ENCODE measurements around the gene FADS3.
"Not testable (repeated sequence)": the region's sequence is repeated elsewhere in the genome, so short reads cannot be mapped to it uniquely, and the experiment has no call there.

Gene FADS3

DNA sequence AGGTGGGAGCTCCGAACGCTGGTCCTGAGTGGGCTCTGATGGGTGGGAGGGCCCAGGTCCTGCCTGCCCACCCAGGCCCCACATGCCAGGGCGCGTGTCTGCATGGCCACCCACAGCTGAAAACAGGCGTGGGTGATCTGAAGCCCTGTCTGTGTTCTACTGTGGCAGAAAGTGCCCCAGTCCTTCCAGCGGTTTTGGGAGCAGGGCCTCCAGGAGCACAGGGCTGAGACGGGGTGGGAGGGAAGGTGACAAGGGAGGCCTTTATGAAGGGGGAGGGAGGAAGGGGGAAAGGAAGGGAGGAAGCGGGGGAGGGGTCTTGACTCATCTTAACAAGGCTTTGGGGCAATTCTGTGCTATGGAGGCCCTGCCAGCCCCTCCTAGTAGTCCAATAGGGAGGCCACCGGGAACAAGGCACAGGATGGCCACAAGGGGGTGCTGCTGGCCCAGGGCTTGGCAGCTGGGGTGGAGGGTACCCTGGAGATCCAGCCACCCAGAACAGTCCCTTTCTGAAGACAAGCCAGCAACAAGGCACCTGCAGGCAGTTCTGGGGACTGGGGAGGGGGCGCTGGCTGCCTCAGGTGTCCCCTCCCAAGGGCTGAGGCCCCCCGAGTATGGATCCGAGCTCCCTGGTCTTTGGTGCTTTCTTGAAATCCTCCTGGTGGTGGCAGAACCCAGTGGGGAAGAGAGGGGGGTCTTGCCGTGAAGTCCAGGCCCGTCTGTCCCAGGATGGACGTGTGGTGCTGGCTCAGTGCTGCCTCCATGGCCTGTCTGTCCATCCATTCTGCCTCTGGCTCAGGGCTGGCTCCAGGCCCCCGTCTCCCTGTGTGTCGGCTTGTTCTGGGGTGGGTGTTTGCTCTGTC is 6.3 kb upstream of the FADS3 start:
- DNase-seq, result peak; percentile 83

DNA sequence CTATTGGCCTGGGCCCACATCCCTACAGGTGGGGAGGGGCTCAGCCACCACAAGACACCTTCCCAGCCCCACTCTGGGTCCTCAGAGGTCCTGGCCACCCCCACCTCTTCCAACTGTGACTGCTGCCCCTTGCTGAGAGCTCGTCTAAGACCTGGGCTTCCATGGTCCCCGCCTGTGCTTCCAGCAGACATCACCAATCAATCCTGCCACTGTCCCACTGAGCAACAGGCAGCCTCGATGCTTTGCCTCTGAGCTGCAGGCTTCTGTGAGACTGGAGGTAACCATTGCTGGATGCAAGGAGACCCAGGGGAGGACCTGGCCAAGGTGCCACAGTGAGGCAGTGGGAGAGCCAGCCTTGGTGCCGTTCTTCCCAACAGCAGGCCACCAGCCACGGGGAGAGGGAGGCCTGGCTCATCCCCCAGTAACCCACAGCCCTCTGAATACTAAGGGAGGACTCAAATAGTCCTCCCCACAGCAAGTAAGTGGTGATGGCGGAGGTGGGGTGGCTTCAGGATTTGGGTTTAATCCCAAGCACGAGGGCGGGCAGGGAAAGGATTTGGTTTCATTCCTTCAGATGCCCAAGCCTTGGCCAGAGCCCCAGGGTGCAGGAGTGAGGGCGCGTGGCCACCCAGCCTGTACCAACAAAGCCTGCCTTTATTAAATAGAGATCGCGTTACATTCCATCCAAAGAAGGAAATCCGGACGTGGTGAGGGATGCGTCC is 5.5 kb upstream of the FADS3 start:
- DNase-seq, result no peak

DNA sequence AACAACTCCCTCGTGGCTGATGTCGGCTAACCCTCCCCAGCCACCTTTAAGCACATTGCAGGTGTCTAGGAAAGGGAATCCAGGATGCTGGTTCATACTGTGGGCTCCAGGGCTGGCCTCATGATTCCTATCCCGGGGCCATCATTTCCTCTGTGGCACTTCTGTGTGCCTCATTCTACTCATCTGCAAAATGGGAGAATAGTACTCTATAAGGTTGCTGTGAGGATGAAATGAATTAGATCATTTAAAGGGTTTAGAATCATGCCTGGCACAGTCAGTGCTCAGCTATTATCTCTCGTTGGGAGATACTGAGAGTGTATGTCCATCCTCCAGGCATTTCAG is 4.3 kb upstream of the FADS3 start:
- no peak for DNase-seq

DNA sequence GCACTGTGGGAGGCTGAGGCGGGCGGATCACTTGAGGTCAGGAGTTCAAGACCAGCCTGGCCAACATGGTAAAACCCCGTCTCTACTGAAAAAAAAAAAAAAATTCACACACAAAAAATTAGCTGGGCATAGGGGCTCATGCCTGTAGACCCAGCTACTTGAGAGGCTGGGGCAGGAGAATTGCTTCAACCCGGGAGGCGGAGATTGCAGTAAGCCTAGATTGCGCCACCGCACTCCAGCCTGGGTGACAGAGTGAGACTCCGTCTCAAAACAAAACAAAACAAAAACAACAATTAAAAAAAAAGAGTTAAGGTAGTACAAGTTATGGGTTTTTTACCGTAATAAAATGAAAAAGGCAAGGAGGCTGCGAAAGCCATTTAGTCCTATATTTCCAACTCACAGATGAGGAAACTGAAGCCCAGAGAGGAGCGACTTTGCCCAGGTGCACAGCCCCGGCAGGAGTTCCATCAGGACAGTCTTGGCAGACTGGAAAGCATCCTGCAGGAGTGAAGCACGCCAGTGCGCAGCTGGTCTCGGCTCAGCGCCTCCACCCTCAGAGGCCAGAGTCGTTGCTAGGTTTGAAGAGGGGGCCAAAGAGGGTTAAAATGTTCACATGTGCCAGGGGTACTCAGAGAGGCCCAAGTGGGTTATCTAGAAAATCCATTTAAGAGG is 3.8 kb upstream of the FADS3 start:
- DNase-seq, result peak; percentile 26

DNA sequence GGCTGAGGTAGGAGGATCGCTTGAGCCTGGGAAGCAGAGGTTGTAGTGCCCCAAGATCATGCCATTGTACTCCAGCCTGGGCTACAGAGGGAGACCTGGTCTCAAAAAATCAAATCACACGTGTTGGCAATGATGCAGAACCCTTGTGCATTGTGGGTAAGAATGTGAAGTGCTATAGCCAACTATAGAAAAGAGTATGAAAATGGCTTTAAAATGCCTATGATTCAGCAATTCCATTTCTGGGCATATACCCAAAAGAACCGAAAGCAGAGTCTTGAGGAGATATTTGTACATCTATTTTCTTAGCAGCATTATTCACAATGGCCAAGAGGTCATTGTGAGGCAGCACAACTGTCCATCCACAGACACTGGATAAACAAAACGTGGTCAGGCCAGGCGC is 2.6 kb upstream of the FADS3 start:
- peak; percentile 26 for DNase-seq

DNA sequence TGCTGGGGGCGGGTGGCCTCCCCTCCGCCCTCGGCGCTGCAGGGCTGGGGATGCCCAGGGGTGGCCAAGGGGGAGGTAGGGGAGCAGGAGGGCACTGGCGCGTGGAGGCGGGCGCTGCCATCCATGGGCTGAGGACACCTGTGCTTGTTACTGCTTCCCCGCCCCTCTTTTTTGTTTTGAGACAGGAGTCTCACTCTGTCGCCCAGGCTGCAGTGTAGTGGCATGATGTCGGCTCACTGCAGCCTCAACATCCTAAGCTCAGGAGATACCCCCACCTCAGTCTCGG is 683 bp upstream of the FADS3 start:
- DNase-seq, result no peak

DNA sequence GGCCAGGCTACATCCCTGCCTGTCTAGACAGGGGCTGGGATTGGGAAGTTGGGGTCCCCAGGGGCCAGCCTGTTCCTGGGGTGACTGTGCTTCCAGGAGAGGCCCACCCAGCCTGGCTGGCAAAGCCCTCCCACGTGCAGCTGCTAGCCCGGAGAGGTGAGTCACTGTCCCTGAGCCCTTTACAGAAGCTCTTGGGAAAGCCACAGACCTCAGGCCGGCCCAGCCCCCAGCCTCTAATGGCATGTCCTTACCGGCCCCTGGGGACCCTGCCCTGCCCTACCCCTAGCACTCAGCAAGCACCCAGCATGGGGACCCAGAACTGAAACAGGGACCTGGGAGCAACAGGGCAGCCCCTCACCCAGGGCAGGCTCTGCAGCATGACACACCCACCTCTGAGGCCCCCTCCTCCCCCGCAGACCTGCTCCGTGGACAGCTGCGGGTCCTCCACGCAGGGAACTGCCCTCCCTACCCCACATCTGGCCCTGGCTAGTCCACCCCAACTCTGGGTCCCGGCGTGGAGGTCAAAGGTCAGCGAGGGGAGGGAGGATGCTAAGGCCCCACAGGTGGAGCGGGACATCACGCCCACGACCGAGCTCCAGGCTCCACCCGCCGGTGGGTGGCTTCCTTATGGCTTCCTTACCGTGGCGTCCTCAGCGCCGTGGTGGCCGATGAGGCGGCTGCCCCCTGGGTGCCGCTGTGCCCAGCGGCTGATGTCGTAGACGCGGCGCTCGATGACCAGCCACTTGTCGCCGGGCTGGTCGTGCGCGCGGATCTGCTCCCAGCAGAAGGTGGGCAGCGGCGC is 615 bp downstream of the FADS3 start:
- peak; percentile 67 for DNase-seq

DNA sequence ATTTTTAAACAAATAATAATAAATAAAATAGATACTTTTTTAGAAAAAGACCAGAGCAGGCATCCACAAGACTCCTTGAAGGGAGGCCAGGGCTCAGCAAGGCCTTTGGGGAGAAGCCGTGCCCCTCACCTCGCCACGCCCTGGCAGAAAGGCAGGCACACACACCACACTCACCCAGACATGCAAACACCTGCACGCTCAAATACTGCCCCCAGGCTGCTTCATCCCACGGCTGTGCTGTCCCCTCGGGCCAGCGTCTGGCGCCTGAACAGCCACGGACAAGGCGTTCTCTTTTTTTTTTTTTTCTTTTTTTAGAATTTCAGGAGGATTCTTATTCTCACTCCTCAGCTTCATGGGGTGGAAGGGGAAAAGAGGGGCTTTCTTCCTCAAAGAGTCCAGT is 1.5 kb downstream of the FADS3 start:
- no peak for DNase-seq

DNA sequence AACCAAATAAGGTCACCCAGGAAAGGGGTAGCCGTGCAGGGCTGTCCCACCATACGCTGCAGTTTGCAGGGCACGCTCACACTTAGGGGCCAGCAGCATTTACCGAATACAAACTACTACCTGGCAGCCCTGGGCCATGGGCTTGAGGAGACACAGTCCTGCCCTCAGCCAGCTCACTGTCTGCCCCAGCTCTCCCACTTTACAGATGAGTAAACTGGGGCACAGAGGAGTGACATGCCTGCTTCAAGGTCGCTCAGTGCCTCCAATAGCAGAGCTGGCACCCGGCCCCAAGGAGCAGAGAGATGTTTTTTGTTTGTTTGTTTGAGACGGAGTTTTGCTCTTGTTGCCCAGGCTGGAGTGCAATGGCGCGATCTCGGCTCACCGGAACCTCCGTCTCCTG is 2.8 kb downstream of the FADS3 start:
- no peak for DNase-seq

DNA sequence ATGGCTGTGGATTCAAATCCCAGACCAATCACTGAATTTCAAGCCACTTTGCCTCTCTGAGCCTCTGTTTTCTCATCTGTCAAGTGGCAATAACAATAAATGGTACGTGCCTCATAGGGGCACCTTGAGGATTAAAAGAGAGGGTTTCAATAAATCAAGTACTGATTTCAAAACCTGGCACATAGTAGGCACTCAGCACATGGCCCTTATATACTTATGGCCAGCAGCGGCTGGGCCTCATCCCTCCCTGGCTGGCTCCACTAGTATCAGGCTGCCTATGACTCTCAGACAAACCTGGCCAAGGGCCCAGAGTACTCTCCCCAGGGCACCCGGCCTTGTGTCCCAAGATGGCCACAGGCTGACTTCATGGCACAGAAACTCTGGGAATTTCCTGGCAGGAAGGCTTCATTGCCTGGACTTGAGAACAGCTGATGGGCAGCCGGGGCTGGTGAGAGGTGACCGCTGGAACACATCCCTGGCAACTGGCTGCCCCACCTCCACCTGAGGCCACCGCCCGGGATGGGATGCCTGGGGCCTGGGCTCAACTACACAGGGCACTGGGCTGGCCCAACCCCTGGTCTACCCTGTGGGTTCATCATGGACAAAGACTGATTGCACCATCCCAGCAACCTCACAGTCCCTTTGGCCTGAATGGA is 3.4 kb downstream of the FADS3 start:
- no peak for DNase-seq

DNA sequence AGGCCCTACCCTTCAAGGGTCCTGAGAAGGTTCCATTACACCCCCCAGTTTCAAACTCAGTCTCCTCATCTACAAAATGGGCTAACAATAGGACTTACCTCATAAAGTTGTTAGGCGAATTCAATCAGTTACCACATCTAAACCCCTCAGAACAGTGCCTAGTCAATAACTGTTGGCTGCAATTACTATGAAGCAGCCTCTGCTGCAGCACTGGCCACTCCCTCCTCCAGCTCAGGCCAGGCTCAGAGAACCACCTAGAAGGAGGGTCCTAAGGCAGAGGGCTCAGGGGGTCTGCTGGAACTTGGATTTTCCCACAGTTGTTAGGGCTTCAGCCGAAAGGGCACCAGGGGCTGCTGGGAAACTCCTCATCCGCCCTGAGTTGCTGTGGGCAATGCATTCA is 4.7 kb downstream of the FADS3 start:
- DNase-seq, result no peak

DNA sequence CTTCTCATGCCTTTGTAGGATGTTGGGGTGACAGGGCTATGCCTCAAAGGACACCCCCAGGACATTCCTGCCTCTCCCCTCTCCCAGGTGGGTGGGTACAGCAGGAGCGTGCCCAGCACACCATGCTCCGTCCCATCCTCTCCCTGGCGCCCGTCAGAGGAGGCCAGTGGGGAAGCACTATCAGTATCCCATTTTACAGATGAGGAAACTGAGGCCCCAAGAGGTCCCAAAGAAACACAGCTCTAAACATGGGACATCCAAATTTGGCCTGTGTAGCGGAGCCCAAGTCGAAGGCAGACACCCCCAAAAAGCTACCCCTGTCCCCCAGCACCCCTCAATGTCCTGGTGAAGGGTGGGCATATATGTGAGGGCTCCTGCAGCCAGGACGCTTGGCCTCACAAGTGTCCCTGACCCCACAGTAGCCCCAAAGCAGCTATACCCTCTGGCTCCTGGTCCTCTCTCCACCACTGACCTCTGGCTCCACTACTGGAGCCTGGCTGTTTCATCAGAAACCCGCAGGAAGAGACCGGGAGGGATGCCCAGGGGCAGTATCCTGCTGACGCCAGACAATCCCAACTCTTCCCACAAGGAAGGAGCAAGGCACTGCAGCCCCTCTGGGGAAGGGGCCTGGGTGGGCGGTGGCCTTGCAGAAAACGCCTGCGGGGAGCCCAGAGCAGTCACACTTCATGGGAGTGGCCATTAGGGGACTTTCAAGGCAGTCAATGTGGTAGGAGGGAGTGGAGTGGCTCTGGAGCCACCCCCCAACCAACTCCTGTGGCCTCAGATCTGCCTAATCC is 5.4 kb downstream of the FADS3 start:
- no peak for DNase-seq

DNA sequence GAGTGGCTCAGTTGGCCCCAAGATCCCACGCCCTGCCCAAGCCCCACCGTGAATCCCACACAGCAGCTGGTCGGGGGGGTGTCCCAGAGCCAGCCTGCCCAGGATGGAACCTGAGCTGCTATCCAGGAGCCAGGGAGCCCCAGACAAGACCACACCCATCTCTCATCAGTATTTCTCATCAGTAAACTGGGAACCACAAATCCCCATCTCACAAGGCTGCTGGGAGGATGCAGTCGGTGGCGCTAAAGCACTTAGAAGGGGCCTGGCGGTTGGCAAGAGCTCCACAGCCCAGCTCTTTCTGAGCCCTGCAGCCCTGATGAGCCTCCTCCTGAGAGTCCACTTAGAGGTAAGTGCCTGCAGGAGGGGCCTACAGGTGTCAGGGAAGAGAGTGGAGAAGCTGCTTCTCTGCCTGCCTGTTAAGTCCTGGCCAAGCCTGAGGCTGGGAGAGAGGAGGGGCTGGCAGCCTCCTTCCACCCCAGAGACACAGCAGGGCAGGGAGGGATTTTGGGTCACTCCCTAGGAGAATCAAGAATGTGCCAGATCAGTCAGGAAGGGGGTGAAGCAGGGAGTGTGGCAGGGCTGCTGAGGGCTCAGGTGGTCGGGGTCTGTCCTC is 6.1 kb downstream of the FADS3 start:
- DNase-seq, result no peak

DNA sequence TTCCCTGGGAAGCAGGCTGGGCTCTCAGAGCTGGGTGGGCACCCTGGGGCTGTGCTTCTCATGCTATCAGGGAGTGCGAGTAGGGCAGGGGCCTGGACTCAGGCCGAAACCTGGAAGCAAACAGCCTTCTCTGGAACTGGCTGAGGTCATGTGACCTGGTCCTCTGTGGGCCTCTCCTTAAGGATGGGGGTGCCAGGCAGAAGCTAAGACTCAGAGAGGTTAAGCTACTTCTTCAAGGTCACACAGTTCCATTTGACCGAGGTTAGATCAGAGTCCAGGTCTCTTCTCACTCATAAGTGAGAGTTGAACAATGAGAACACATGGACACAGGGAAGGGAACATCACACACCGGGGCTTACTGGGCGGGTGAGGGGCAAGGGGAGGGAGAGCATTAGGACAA is 7.4 kb downstream of the FADS3 start:
- DNase-seq, result no peak

DNA sequence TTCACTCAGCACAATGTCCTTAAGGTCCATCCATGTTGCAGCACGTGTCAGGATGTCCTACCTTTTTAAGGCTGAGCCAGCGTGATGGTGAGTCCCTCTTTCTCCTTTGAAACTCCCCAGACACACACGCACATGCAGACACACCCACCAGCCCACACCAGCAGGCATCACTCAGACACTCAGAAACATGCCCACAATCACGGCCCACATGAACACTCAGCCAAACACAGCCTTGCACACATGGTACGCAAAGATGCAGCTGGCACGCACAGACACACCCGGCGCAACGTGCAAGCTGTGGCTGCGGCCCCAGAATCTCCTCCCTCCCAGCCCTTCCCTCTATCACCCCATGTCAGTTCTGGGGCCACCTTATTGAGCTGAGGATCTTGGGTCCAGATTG is 8.0 kb downstream of the FADS3 start:
- DNase-seq, result no peak

DNA sequence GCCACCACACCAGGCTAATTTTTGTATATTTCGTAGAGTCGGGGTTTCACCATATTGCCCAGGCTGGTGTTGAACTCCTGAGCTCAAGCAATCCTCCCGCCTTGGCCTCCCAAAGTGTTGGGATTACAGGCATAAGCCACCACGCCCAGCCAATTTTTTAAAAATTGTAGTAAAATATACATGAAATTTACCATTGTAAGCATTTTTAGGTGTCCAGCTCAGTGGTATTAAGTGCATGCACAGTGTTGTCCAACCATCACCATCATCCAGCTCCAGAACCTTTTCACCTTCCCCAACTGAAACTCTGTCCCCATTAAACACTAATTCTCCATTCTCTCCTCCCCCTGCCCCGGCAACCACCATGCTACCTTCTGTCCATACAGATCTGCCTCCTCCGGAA is 8.5 kb downstream of the FADS3 start:
- no peak for DNase-seq

DNA sequence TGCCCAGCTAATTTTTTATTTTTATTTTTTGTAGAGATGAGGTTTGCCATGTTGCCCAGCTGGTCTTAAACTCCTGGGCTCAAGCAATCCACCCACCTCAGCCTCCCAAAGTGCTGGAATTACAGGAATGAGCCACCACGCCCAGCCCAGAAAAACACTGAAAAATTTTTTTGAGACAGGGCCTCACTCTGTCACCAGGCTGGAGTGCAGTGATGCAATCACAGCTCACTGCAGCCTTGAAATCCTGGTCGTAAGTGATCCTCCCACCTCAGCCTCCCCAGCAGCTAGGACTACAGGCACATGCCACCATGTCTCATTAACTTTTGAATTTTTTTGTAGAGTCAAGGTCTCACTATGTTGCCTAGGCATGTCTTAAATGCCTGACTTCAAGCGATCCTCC is 9.1 kb downstream of the FADS3 start:
- DNase-seq, result not testable (repeated sequence)

DNA sequence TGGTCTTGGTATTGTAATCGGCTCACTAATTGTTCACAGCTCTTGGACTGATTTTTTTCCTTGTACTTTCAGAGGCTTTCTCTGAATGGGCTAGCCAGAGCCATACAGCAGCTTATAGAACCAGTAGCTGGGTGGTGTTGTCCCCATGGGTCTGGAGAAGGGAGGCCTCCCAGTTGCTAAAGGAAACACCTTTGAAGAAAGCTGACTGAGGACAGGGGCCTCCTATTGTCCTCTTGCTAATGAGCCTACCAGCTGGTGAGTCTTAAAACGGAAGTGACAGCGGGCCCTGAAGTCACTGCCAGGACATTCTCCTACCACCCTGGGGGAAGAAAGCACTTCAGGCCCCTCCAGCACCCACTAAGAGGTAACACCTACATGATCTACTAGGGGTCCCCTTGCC is 9.9 kb downstream of the FADS3 start:
- no peak for DNase-seq

DNA sequence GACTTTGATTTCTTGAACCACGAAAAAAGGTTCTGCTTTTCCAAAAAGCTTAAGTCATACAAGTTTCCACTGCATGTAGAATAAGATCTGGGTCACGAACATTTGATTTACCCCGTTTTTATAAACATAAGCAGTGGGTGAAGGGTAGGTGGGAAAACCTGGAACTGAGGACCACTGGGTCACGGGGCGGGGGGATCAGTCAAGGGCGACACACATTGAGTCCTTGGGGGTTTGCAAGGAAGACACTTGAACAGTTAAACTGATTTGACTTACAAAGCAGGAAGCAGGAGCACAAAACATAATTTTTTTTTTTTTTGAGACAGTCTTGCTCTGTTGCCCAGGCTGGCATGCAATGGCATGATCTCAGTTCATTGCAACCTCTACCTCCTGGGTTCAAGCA is 10.9 kb downstream of the FADS3 start:
- no peak for DNase-seq

DNA sequence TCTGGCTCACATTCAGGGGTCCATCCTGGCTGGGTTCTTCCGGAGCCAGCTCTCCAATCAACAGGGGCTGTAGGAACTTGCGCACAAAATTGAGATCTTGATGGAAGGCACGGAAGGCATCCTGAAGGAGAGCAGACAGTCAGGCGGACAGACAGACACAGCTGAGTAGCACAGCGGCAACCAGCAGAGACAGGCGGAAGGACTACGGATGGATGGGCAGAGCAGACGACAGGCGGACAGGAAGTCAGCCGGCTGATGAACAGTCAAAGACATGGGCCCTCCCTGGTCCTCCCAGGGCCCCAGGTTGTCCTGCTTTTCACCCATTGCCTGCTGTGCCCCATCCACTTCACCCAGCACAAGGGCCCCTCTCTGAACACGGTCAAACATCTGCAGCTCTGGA is 11.3 kb downstream of the FADS3 start:
- DNase-seq, result no peak

DNA sequence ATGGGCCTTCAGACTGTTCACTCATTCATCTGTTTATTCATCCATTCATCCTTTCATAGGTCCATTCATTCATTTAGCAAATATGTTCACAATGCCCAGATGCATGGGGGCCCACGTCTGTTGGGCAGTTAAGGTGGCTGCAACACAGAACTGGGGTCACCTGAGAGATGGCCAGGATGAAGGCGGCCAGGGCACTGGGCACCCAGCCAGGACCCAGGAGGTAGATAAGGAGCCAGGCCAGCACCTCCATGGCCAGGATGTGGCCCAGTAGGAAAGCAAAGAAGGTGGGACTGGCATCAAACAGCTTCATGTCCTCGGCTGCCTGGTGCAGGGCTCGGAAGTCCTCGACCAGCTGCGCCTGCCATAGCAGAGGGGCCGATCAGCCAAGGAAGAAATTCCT is 12.2 kb downstream of the FADS3 start:
- DNase-seq, result no peak

DNA sequence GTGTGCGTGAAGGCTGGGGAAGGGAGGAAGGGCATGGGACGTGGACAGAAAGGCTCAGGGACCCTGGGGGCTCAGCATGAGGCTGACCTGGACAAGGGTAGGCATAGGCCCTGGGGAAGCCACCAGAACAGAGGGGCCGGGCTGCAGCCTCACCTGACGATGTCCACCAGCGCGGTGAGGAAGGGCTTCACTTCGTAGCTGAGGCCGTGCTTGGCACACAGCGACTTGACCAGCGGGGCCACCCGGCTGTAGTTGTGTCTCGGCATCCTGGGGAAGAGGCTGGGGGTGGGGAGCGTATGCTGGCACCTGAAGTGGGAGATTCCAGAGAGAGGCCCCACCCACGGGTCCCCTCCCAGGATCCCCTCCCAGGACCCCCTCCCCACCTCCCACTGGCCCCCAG is 15.6 kb downstream of the FADS3 start:
- DNase-seq, result no peak

Data from suppressor macrophage treated with lipopolysaccharide for 4 hours (primary cell).